Measurements from ENCODE around the gene FANCM. TPM values are rescaled to one million over a fixed set of nuclear protein-coding genes. Genes with fewer than 3 reads are reported as not detected.
"Not testable (repeated sequence)": the region's sequence is repeated elsewhere in the genome, so short reads cannot be mapped to it uniquely, and the experiment has no call there.

FANCM gene
- total and polyA plus RNA-seq, 12 donors = 2.1 to 20.9 (median 6.0) TPM

DNA sequence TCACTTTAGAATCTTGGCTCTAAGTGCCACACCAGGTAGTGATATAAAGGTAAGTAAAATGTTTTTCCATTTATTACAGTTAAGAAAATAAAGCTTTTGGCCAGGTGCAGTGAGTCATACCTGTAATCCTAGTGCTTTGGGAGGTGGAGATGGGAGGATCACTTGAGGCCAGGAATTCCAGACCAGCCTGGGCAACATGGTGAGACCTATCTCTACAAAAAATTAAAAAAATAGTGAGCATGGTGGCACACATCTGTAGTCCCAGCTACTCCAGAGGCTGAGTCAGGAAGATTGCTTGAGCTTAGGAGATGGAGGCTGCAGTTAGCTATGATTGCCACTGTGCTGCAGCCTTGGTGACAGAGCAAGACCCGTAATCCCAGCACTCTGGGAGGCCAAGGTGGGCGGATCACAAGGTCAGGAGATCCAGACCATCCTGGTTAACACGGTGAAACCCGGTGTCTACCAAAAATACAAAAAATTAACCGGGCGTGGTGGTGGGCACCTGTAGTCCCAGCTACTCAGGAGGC is 5.0 kb downstream of the FANCM start:
- TF ChIP-seq POLR2A (IDR thresholded peaks at IDR 0.05) = no peak
- TF ChIP-seq, protein P1, sequence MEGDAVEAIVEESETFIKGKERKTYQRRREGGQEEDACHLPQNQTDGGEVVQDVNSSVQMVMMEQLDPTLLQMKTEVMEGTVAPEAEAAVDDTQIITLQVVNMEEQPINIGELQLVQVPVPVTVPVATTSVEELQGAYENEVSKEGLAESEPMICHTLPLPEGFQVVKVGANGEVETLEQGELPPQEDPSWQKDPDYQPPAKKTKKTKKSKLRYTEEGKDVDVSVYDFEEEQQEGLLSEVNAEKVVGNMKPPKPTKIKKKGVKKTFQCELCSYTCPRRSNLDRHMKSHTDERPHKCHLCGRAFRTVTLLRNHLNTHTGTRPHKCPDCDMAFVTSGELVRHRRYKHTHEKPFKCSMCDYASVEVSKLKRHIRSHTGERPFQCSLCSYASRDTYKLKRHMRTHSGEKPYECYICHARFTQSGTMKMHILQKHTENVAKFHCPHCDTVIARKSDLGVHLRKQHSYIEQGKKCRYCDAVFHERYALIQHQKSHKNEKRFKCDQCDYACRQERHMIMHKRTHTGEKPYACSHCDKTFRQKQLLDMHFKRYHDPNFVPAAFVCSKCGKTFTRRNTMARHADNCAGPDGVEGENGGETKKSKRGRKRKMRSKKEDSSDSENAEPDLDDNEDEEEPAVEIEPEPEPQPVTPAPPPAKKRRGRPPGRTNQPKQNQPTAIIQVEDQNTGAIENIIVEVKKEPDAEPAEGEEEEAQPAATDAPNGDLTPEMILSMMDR (IDR thresholded peaks at IDR 0.05) = no peak
- H3K4me3 ChIP-seq = no peak overlapping the region
- H3K27ac ChIP-seq = no peak overlapping the region
- intact Hi-C loops (cut with DNase I) = no loop called here
- H3K4me1 ChIP-seq (replicated peaks in 1 of 2) = peaks cover 9 to 18% of the 10 kb centered on the region in 2 donors
- no peaks in the 10 kb centered on the region for H3K9me3 ChIP-seq (replicated peaks in 1 of 3)
- no peaks in the 10 kb centered on the region for H3K36me3 ChIP-seq (replicated peaks in 1 of 2)
- no peaks in the 10 kb centered on the region for H3K27me3 ChIP-seq
- no peak for DNase-seq
- 90 to 98% (median 96%) methylated on average over 6 of the region's 6 CpGs for WGBS, 4 donors

DNA sequence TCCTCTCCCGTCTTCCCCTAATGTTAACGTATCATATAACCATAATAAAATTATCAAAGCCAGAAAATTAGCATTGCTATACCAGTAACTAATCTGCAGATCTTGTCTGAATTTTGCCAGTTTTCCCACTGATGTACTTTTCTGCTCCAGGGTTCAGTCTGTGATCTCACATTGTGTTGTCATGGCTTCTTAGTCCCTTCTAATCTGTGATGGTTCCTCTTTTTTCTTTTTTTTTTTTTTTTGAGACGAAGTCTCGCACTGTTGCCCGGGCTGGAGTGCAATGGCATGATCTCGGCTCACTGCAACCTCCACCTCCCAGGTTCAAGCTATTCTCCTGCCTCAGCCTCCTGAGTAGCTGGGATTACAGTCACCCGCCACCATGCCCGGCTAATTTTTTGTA is 6.4 kb downstream of the FANCM start:
- H3K27ac ChIP-seq; H3K4me3 ChIP-seq; intact Hi-C loops (cut with DNase I); H3K4me1 ChIP-seq (replicated peaks in 1 of 2); H3K27me3 ChIP-seq; H3K9me3 ChIP-seq (replicated peaks in 1 of 3); DNase-seq; H3K36me3 ChIP-seq (replicated peaks in 1 of 2): not testable (repeated sequence)
- WGBS, 4 donors = 85 to 86% (median 86%) methylated on average over 8 of the region's 8 CpGs

DNA sequence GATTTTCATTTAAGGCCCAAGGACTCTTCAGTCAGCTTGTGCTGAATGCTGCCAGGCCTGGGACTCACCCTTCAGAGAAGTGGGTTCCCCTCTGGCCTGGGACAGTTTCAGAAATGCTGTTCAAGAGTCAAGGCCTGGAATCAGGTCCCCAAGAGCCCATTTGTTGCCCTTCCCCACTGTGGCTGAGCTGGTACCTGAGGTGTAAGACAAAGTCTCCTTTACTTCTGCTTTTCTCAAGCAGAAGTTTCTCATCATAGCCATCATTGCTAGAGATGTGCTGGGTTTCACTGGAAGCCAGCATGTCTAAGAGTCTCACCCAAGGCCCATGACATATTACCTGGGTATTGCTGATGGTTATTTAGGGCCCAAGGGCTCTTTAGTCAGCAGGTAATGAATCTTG is 8.9 kb downstream of the FANCM start:
- DNase-seq = no peak
- no peak overlapping the region for H3K27ac ChIP-seq
- no peaks in the 10 kb centered on the region for H3K36me3 ChIP-seq (replicated peaks in 1 of 2)
- no peaks in the 10 kb centered on the region for H3K9me3 ChIP-seq (replicated peaks in 1 of 3)
- intact Hi-C loops (cut with DNase I) = no loop called here
- H3K4me3 ChIP-seq = no peak overlapping the region
- TF ChIP-seq POLR2A (IDR thresholded peaks at IDR 0.05) = no peak
- TF ChIP-seq, protein P1 (IDR thresholded peaks at IDR 0.05) = no peak
- no peaks in the 10 kb centered on the region for H3K4me1 ChIP-seq (replicated peaks in 1 of 2)
- H3K27me3 ChIP-seq = no peaks in the 10 kb centered on the region

DNA sequence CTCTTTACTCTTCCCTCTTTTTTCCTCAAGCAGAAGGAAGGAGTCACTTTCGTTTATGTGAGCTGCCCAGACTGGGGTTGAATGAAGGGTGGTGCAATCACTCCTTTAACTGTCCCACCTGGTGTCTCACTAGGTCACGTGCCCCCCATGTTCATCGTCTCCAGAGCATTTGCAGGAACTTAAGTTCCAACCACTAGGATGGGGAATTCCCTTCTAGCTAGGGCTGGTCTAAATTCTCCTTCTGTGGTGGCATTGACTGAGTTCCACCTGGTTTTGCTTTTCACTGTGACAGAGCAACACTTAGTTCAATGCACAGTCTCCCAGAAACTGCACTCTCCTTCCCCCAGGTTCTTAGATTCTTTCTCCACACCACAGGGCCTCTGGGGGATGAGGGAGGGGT is 9.5 kb downstream of the FANCM start:
- Histone ChIP-seq H3K4me1 (replicated peaks in 1 of 2) (no peaks in the 10 kb centered on the region), H3K27ac (no peak overlapping the region), H3K27me3 (no peaks in the 10 kb centered on the region), H3K9me3 (replicated peaks in 1 of 3) (no peaks in the 10 kb centered on the region), H3K36me3 (replicated peaks in 1 of 2) (no peaks in the 10 kb centered on the region), H3K4me3 (no peak overlapping the region)
- no peak for DNase-seq
- TF ChIP-seq POLR2A (IDR thresholded peaks at IDR 0.05) = no peak
- TF ChIP-seq, protein P1 (IDR thresholded peaks at IDR 0.05) = no peak
- 90 to 100% (median 96%) methylated on average over 3 of the region's 3 CpGs for WGBS, 4 donors
- intact Hi-C loops (cut with DNase I) = no loop called here

DNA sequence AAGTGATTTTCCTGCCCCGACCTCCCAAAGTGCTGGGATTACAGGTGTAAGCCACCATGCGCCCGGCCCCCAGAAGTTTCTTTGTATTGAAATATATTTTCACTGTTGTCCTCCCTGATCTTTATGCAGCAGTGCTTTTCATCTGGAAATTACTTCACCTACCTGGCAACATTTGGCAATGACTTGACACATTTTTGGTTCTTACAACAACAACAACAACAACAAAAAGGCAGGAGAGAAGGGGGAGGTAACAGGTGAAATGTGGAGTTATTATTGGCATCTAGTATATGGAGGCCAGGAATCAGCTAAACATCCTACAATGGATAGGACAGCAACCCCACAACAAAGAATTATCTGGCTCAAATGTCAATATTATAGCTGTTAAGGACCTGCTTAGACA is 13.9 kb downstream of the FANCM start:
- no peak for DNase-seq
- WGBS, 4 donors = 93 to 100% (median 97%) methylated on average over 3 of the region's 3 CpGs
- Histone ChIP-seq H3K9me3 (replicated peaks in 1 of 3) (no peaks in the 10 kb centered on the region), H3K4me1 (replicated peaks in 1 of 2) (no peaks in the 10 kb centered on the region), H3K4me3 (no peak overlapping the region), H3K27me3 (no peaks in the 10 kb centered on the region), H3K36me3 (replicated peaks in 1 of 2) (no peaks in the 10 kb centered on the region), H3K27ac (no peak overlapping the region)
- no peak for TF ChIP-seq POLR2A (IDR thresholded peaks at IDR 0.05)
- TF ChIP-seq, protein P1 (IDR thresholded peaks at IDR 0.05) = no peak
- intact Hi-C loops (cut with DNase I) = no loop called here
